ENCODE data around the gene OR2AE1. TPM values are rescaled to one million over a fixed set of nuclear protein-coding genes. Genes with fewer than 3 reads are reported as not detected.
A peak's percentile ranks its signal among the peaks of the same experiment; 100 is the strongest.

Gene OR2AE1
- total and polyA plus RNA-seq, 9 of the 15 experiments (the other 6 are each of a cell fraction or from before 2014, with no cell fraction given): 0.27 TPM; not detected in 8

GRCh38 chr7:99918959-99919813 lies 42.4 kb upstream of the OR2AE1 start, which contains the start of gene TRIM4:
TRIM4 (minus strand) TSS chr7:99919530; CDS start chr7:99919401, 129 bp downstream.
- H2AFZ ChIP-seq (ENCODE audit: low read depth, low read length): peak within 1 kb of the TSS; percentile 96
- peaks cover 37% of the 10 kb centered on the region for H3K36me3 ChIP-seq (ENCODE audit: control insufficient read depth, insufficient read depth, low read length)
- H3K9ac ChIP-seq (ENCODE audit: insufficient read depth in 1 of 2, low read depth in 2 of 2, low read length in 2 of 2): peak within 1 kb of the TSS; percentile 90 to 97
- no peaks in the 10 kb centered on the region for H3K9me1 ChIP-seq (ENCODE audit: control insufficient read depth, insufficient read depth, low read length)
- ChIA-PET CTCF (ENCODE audit: low intra/inter-chr PET ratio) (no interaction called here), POLR2A (interaction anchor here (0.6 to 2.2 kb wide), 24 partner anchors 9 to 1053 kb away, joined by 3 to 7 read pairs (median 4); partner anchors contain the start of genes OR2AE1, ZKSCAN1, ZNF655 and ZSCAN25)
- intact Hi-C loops (cut with micrococcal nuclease): loop anchor here (2.0 to 5.0 kb wide), 3 partner anchors 60 to 287 kb away; no protein-coding TSS in a partner anchor
- H3K4me1 ChIP-seq (replicated peaks in 1 of 2; ENCODE audit: control insufficient read depth in 2 of 2, insufficient read depth in 2 of 2, low read length in 2 of 2): peaks cover 13 to 18% of the 10 kb centered on the region in 2 experiments; a peak in 4 of 5 replicates
- ATAC-seq (peak; percentile 99), DNase-seq (ENCODE audit: extremely low read depth in 1 of 4, low spot score in 3 of 4) (peak; percentile 96 to 97 (median 96)), FAIRE-seq (peak; percentile 96)
- H3K27ac ChIP-seq (ENCODE audit: extremely low read depth, low read depth, low read length): peak within 1 kb of the TSS; percentile 81
- H3K79me2 ChIP-seq (ENCODE audit: control insufficient read depth, insufficient read depth, low read length): peaks cover 52% of the 10 kb centered on the region
- in situ Hi-C loops (cut with MboI): loop anchor here (5.0 kb wide), 2 partner anchors 73 to 208 kb away; partner anchors contain the start of gene MBLAC1
- BruUV-seq (replicated peaks): TSS peak; percentile 60
- peaks cover 11% of the 10 kb centered on the region; the same call in 1 of the 2 replicates for H4K20me1 ChIP-seq (replicated peaks; ENCODE audit: control insufficient read depth, insufficient read depth, low read length)
- WGBS (ENCODE audit: insufficient coverage, low coverage, missing lambda C conversion rate): under 1% methylated on average over 74 of the region's 81 CpGs
- no peaks in the 10 kb centered on the region for H3K9me3 ChIP-seq (replicated peaks; ENCODE audit: control insufficient read depth, insufficient read depth, low read depth, low read length)
- peak within 1 kb of the TSS; percentile 95 for H3K4me2 ChIP-seq (ENCODE audit: insufficient read depth, low read length)
- H3K4me3 ChIP-seq: peak within 1 kb of the TSS; percentile 86
- H3K27me3 ChIP-seq (ENCODE audit: control insufficient read depth in 2 of 2, insufficient read depth in 2 of 2, low read length in 2 of 2): no peaks in the 10 kb centered on the region
- TF ChIP-seq ASH1L (IDR thresholded peaks at IDR 0.05; ENCODE audit: borderline replicate concordance, low read depth, partially characterized antibody) (peak; percentile 35), SMARCA5 (IDR thresholded peaks at IDR 0.05) (no peak), DEAF1 (CRISPR knock-in tag; IDR thresholded peaks at IDR 0.05) (peak; percentile 10; the same call in 1 of the 2 replicates), WHSC1 (IDR thresholded peaks at IDR 0.05; ENCODE audit: low read length) (no peak), ATF1 (CRISPR knock-in tag; IDR thresholded peaks at IDR 0.05) (no peak), ATF1 (tag; IDR thresholded peaks at IDR 0.05) (peak; percentile 91), UBTF (IDR thresholded peaks at IDR 0.05; ENCODE audit: borderline replicate concordance in 1 of 2, low read depth in 2 of 2, low read length in 2 of 2) (peak; percentile 79 to 93; a peak in 3 of 4 replicates), NFYB (IDR thresholded peaks at IDR 0.05; ENCODE audit: extremely low read depth, insufficient read length) (peak; percentile 16), FOXM1 (IDR thresholded peaks at IDR 0.05; ENCODE audit: low read depth) (no peak), FOXM1 (CRISPR knock-in tag; IDR thresholded peaks at IDR 0.05; ENCODE audit: low read depth) (peak; percentile 87), ZKSCAN8 (CRISPR knock-in tag; IDR thresholded peaks at IDR 0.05) (no peak; the same call in 1 of the 2 replicates), ZNF280B (CRISPR knock-in tag; IDR thresholded peaks at IDR 0.05) (no peak), CHD4 (IDR thresholded peaks at IDR 0.05; ENCODE audit: insufficient read depth, insufficient replicate concordance, low read depth, low read length, poor library complexity, severe bottlenecking) (no peak)

Measured in K562 (cell line).